Activated naive CD8-positive, alpha-beta T cell treated with anti-CD3 and anti-CD28 coated beads, Interleukin-2, amount 50 U/mL, for 24 hours (primary cell): ENCODE measurements around the gene CAMKK1.

Source experiments
- ATAC-seq: fragments of 150-1000 bp; cut with Tn5 transposase; one replicate; pipeline ENCODE4 v1.10.0; 2021
- DNase-seq: peaks from one replicate; pipeline ENCODE4 v3.0.0; 2021
- H3K27ac Mint-ChIP-seq: one replicate; pipeline ENCODE4 v1.8.0; 2021; ENCODE audit warnings: mild to moderate bottlenecking, mixed read lengths
- H3K27me3 Mint-ChIP-seq: one replicate; pipeline ENCODE4 v1.8.0; 2021; ENCODE audit warnings: mixed read lengths
- H3K36me3 Mint-ChIP-seq: one replicate; pipeline ENCODE4 v1.8.0; 2021; ENCODE audit warnings: low read depth, mixed read lengths
- H3K4me1 Mint-ChIP-seq: one replicate; pipeline ENCODE4 v1.8.0; 2021; ENCODE audit warnings: mixed read lengths
- H3K4me3 Mint-ChIP-seq: one replicate; pipeline ENCODE4 v1.8.0; 2021; ENCODE audit warnings: mild to moderate bottlenecking, moderate library complexity, mixed read lengths
- H3K9me3 Mint-ChIP-seq: one replicate; pipeline ENCODE4 v1.8.0; 2021; ENCODE audit warnings: mixed read lengths

The CAMKK1 gene

DNA sequence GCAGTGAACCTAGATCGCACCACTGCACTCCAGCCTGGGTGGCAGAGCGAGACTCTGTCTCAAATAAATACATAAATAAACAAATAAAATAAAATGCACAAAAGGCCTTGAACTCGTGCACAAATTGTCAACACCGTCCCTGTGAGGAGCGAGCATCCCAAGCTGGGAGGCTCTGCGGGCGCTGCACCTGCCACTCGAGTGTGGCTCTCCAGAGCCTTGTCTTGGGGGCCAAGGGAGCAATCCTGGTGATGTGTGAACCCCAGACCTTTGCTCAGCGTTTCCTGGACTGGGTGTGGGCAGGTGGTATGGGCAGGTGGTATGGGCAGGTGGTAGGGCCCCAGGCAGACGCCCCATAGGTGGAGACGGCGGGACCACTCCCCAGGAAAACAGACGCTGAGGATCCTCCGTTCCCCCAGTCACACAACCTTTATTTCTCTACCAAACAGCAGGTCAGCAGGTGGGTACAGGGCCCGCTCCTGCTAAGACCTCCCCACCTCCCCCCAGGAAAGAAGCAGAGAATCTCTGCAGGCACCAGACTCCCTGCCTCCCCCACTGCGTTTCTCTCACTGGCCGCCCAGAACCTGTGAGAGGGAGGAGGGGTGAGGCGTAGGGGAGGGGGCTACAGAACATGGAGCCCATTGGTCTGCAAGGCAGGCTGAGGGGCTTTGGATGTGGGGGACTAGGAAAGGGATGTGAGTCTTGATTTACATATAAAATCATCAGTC, 30.8 kb upstream of the CAMKK1 start:
- no peak for ATAC-seq
- Mint-ChIP-seq H3K9me3 (no peaks in the 10 kb centered on the region), H3K4me1 (no peaks in the 10 kb centered on the region), H3K36me3 (no peaks in the 10 kb centered on the region), H3K4me3 (no peak overlapping the region), H3K27ac (no peak overlapping the region), H3K27me3 (no peaks in the 10 kb centered on the region)
- DNase-seq = no peak

DNA sequence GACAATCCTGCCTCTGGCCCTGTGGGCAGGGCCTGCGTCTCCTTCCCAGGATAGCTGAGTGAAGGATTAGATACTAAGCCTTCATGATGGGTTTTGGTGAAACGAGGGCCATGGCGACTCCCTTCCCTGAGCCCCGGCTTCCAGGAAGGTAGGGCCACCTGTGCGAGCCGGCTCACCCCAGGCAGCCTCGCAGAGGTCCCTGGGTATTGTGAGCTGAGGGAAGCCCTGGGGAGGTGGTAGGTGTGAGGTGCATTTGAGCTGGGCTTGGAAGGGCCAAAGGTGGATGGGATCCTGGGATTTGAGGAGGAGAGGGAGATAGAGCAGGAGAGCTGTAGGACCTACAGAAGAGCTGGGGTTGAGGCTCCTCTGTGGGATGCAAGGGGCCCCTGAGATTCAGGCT, 29.9 kb upstream of the CAMKK1 start:
- DNase-seq = no peak
- Mint-ChIP-seq H3K27ac (no peak overlapping the region), H3K4me3 (no peak overlapping the region), H3K27me3 (no peaks in the 10 kb centered on the region), H3K4me1 (no peaks in the 10 kb centered on the region), H3K9me3 (no peaks in the 10 kb centered on the region), H3K36me3 (no peaks in the 10 kb centered on the region)
- ATAC-seq = no peak

DNA sequence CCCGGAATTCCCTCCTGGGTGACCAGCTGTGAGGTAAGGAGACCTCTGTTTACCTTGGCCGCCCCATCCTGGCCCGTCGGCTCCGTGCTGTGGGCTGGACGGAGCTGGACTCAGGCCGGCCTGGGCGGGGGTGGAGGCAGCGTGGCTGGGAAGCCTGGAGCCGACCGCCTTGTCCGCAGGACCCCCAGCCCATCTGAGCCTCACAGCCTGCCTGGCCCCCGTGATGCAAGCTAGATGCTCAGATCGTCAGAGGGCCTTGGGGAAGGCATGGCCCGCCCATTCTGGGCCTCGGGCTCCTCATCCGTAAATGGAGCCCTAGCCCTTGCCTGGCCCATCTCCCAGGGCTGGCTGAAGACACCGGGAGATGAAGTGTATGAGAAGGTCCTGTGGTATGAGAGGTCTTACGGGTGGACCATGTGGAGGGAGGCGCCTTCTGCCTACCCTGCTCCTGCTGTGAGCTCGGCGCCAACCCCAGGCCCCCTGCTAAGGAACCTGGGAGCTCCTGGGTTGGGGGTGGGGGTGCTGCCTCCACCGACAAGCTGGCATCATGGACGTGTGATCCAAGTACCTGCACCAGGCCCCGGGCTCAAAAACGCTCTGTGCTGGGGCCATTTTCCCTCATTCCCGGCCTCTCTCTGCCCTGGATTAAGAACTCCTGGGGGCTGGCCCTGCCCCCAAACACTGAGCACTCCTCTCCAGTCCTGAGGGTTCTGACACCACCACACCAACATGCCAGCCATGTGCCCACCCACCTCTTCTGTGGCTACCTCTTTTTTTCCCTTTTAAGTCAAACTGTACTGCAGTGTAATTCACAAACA, 28.9 kb upstream of the CAMKK1 start:
- Mint-ChIP-seq H3K4me3 (no peak overlapping the region), H3K4me1 (peaks cover 8% of the 10 kb centered on the region), H3K9me3 (no peaks in the 10 kb centered on the region), H3K27ac (no peak overlapping the region), H3K36me3 (no peaks in the 10 kb centered on the region), H3K27me3 (no peaks in the 10 kb centered on the region)
- no peak for DNase-seq
- ATAC-seq = no peak

DNA sequence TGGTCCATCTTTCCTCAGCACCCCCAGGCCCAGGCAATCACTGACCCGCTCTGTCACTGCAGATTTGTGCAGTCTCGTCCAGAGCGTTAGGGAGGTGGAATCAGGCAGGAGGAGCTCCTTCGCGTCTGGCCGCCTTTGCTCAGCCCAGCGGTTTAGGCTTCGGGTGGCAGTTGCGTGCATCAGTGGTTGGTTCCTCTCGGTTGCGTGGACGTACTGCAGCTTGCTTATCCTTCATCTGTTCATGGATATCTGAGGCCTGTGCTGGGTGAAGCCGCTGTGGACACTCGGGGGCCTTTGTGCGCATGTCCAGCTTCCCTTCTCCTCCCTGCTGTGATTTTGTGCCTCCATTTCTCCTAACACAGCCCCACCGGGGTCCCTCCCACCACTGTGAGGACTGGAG, 28.2 kb upstream of the CAMKK1 start:
- ATAC-seq = no peak
- no peaks in the 10 kb centered on the region for H3K9me3 Mint-ChIP-seq
- H3K27ac Mint-ChIP-seq = no peak overlapping the region
- peaks cover 15% of the 10 kb centered on the region for H3K4me1 Mint-ChIP-seq
- no peak overlapping the region for H3K4me3 Mint-ChIP-seq
- DNase-seq = no peak
- H3K27me3 Mint-ChIP-seq = no peaks in the 10 kb centered on the region
- H3K36me3 Mint-ChIP-seq = no peaks in the 10 kb centered on the region

DNA sequence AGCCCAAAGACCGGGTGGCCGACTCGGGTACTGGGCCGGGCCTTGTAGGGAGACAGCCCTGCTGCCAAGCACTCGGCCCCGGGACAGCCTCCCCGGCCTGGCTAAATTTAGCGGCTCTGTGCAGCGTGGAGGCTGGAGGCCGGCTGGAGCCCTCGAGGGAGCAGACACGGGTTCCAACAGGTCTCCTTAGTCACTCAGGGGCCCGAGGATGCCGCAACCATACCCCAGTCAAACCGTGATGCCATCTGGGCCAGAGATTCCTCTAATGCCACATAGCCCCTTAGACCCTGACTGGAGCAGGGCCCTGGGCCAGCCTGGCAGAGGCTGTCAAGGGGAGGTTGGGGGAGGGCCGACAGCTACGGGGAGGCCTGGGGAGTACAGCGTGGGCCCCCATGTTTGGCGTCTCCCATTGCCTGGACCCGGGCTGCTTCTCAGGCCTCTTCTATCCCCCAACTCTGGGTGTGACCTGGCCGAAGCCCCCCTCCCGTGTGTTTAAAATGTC, 26.3 kb upstream of the CAMKK1 start:
- DNase-seq (no peak), ATAC-seq (no peak)
- H3K9me3 Mint-ChIP-seq = no peaks in the 10 kb centered on the region
- no peaks in the 10 kb centered on the region for H3K27me3 Mint-ChIP-seq
- H3K27ac Mint-ChIP-seq = no peak overlapping the region
- H3K4me1 Mint-ChIP-seq = peaks cover 30% of the 10 kb centered on the region
- no peaks in the 10 kb centered on the region for H3K36me3 Mint-ChIP-seq
- no peak overlapping the region for H3K4me3 Mint-ChIP-seq

DNA sequence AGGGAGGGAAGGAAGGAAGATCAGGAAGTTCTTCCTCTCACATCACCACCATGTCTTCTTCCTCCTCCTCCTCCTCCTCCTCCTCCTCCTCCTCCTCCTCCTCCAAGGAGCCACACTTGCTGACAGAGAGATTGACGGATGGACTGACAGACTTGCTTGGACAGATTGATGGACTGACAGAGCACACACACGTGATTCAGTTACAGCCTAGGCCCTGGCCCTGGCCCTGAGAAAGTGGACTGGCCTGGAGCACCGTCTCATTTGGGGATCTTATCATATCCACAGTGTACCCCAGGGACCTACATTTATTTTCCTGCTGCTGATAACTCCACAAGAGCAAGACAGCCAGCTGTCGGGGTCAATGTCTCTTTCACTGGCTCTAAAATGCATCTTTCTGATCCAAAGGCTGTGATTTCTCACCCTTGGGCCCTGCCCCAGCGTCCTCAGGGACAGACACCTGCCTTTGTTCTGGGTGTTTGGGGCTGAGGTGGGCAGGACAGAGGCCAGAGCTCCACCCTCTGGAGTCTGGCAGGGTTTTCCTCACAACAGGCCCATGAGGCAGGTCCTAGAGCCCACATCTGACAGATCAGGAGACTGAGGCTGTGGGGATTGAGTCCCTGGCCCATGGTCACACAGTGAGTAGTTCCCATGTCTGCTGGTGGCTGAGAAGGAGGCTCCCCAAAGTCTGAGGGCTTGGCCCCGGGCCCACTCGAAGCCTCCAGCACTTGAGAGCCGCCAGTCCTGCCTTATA, 25.7 kb upstream of the CAMKK1 start:
- Mint-ChIP-seq H3K4me1 (peaks cover 36% of the 10 kb centered on the region), H3K4me3 (no peak overlapping the region), H3K27ac (no peak overlapping the region), H3K36me3 (no peaks in the 10 kb centered on the region), H3K27me3 (no peaks in the 10 kb centered on the region), H3K9me3 (no peaks in the 10 kb centered on the region)
- DNase-seq = no peak
- no peak for ATAC-seq

DNA sequence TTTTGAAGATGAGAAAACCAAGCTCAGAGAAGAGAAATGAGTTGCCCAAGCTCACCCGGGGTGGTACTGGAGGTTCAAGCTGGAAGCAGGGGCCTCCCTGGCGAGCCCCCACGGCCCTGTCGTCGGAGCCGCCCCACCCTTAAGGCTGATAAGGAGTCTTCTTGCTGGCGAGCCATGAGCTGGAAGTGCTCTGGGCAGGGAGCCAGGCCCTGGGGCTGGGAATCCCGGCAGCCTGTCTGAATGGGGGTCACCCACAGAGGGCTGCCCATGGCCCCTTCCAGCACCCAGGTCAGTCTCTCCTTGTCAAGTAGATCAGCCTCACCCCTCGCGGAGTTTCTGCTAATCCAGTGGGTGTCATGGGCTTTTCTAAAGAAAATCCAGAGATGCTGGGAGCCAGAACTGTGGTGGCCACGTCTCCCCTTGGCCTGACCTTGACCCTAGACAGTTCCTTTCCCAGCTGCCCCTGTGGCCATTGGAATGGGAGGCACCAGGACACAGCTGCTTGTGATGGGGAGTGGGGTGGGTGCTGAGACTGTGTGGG, 24.6 kb upstream of the CAMKK1 start:
- no peaks in the 10 kb centered on the region for H3K9me3 Mint-ChIP-seq
- ATAC-seq = no peak
- H3K4me1 Mint-ChIP-seq = peaks cover 42% of the 10 kb centered on the region
- no peak for DNase-seq
- peaks cover 2% of the 10 kb centered on the region for H3K27me3 Mint-ChIP-seq
- H3K36me3 Mint-ChIP-seq = no peaks in the 10 kb centered on the region
- no peak overlapping the region for H3K27ac Mint-ChIP-seq
- H3K4me3 Mint-ChIP-seq = no peak overlapping the region

DNA sequence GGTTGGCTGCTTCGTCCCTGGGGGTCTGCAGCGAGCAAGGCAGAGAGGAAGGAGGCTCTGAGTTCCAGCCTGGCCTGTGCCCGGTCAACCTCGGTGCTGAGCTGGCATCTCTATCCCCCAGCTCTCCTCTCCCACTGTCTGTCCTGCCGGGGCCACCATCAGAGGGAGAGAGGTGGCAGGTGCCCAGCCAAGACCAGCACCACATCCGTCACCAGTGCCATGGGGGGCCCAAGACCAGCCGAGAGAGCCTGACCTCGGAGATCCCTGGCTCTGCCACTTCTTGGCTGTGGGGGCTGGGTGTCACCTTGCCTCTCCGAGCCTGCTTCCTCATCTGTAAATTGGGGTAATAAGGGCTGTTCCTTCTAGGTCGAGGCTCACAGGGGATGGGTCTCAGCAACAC, 24.0 kb upstream of the CAMKK1 start:
- Mint-ChIP-seq H3K4me1 (peaks cover 46% of the 10 kb centered on the region), H3K9me3 (no peaks in the 10 kb centered on the region), H3K27ac (peak overlapping the region; percentile 56), H3K4me3 (peak overlapping the region; percentile 62), H3K36me3 (no peaks in the 10 kb centered on the region), H3K27me3 (peaks cover 2% of the 10 kb centered on the region)
- DNase-seq = no peak
- ATAC-seq = no peak

DNA sequence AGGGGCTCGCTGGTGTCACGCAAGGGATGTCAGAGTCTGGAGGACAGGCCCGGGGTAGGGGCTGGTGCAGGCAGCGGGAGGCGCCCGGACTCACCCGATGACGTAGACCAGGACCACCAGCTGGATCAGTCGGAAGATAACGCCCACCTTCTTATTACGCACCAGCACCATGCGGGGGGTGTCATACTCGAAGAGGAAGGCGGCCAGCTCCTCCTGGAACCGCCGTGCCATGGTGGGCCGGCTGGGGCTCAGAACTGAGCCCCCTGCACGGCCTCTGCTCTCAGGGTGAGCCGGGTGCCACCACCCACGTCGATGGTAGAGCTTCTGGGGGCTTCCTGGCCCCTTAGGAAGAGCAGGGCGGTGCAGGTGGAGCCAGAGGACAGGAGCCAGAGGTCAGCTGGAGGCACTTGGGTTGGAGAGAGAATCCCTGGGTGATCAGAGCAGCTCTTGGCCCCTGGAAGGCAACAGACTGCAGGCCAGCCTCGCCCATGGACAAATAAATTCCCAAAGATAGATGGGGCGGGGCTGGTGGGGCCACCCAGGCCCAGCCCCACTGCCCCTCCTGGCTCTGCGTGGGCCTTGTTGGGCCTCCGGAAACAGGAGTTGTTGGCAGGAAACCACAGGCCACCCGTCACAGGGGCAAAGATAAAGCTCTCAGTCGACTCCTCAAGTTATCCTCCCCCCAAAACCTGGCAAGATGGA, 23.3 kb upstream of the CAMKK1 start, which contains the start of gene P2RX1:
TSS of gene P2RX1 (minus strand) at position 471 of the 702 bp plus-strand sequence. CDS start at position 231, 240 bp downstream.
- H3K9me3 Mint-ChIP-seq = no peaks in the 10 kb centered on the region
- H3K27ac Mint-ChIP-seq = peak within 1 kb of the TSS; percentile 70
- DNase-seq (peak; percentile 65), ATAC-seq (peak; percentile 33)
- peaks cover 2% of the 10 kb centered on the region for H3K27me3 Mint-ChIP-seq
- H3K4me1 Mint-ChIP-seq = peaks cover 53% of the 10 kb centered on the region
- H3K4me3 Mint-ChIP-seq = peak within 1 kb of the TSS; percentile 62
- H3K36me3 Mint-ChIP-seq = no peaks in the 10 kb centered on the region

DNA sequence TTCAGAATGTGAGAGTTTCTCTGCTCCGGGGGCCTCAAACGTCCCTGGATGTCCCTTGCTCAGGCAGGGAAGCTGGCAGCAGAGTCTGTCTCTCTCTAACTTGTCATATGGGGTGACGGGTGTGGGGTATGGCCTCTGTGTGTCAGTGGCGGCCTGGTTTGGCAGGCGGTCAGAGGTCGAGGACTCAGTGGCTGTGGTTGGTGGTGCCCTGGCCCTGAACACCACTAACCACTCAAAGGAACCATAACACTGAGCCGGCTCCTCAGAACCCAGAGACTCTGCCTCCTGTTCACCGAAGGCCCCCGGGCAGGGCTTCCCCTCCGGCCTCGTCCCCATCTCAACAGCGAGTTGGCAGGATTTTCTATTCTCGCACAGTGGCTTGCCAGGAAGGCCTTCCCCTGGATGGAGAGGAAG, 22.7 kb upstream of the CAMKK1 start:
- Mint-ChIP-seq H3K4me3 (peak overlapping the region; percentile 62), H3K4me1 (peaks cover 59% of the 10 kb centered on the region), H3K27me3 (peaks cover 2% of the 10 kb centered on the region), H3K36me3 (no peaks in the 10 kb centered on the region), H3K27ac (peak overlapping the region; percentile 70), H3K9me3 (no peaks in the 10 kb centered on the region)
- peak; percentile 22 for DNase-seq
- no peak for ATAC-seq

DNA sequence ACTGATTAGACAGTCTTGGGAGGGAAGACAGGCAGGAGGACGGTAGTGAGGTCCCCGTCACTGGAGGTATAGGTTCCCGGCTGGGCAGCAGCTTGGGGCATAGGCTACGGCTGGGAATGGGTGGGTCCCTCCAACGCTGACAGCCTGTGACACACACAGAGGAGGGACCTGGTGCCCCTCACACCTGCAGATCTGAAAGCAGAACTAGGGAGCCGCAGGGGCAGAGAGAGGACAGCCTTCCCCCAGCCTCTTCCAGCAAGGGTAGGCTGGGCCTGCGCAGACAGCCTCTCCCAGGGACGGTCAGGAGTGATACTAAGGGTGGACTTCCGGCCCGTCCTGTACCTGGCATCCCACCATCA, 21.4 kb upstream of the CAMKK1 start:
- H3K4me3 Mint-ChIP-seq = peak overlapping the region; percentile 62
- ATAC-seq = peak; percentile 12
- peak overlapping the region; percentile 64 for H3K27ac Mint-ChIP-seq
- H3K27me3 Mint-ChIP-seq = peaks cover 2% of the 10 kb centered on the region
- H3K4me1 Mint-ChIP-seq = peaks cover 63% of the 10 kb centered on the region
- H3K9me3 Mint-ChIP-seq = no peaks in the 10 kb centered on the region
- DNase-seq = peak; percentile 26
- no peaks in the 10 kb centered on the region for H3K36me3 Mint-ChIP-seq

DNA sequence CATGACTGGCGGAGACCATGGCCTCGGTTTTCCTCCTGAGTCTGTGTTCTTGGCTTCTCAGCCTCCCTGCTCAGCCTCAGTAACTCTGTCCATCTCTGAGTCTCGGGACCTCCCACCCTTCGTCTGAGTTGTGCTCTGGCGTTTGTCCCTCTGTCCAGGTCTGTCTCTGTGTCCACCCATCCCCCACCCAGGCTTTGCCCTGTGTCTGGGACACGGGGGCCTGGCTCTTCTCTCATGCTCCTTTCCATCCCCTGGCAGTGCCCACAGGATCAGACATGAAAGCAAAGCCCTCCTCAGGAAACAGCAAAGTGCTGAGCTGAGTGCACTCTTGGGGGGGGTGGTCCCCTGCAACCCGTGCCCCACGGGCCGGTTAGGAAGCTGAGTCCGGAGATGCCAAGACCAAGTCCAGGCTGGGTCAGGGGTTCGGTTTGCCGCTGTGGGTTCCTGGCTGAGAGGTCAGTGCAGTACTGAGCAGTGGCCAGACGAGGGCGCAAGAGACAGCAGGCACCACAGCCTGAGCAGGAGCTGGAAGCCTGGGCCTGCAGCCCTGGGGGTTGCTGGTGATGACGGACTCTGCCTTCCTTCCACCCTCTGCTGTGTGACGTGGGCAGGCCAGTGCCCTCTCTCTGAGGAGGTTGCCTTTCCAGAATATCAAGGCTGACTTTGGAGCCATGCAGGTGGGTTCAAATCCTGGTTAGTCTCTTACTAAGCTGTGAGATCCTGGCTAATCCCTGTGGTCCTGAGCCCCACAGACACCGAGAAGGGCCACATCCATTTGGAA, 20.9 kb upstream of the CAMKK1 start:
- H3K4me1 Mint-ChIP-seq = peaks cover 63% of the 10 kb centered on the region
- peak; percentile 89 for DNase-seq
- H3K27ac Mint-ChIP-seq = peak overlapping the region; percentile 64

DNA sequence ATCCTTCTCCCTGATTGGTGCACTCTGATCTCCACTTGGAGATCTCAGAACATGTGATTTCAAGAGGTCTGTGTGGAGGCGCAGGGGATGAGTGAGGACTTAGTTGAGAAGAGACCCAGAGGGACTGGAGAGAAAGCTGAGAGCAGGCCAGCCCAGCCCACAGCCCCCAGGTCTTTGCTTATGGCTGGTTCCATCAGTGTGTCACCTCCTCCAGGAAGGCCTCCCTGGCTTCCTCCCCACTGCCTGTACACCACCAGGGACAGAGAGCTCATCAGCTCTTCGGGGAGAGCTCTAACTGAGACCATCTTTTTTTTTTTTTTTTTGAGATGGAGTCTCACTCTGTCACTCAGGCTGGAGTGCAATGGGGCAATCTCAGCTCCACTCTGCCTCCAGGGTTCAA, 20.0 kb upstream of the CAMKK1 start:
- H3K27ac Mint-ChIP-seq = no peak overlapping the region
- peaks cover 2% of the 10 kb centered on the region for H3K27me3 Mint-ChIP-seq
- peaks cover 63% of the 10 kb centered on the region for H3K4me1 Mint-ChIP-seq
- no peaks in the 10 kb centered on the region for H3K36me3 Mint-ChIP-seq
- no peak for ATAC-seq
- H3K4me3 Mint-ChIP-seq = no peak overlapping the region
- DNase-seq = no peak
- no peaks in the 10 kb centered on the region for H3K9me3 Mint-ChIP-seq

More for the DNA sequence above, 20.9 kb upstream of the CAMKK1 start:
- ATAC-seq = peak; percentile 61
- Mint-ChIP-seq H3K9me3 (no peaks in the 10 kb centered on the region), H3K4me3 (peak overlapping the region; percentile 62), H3K36me3 (no peaks in the 10 kb centered on the region), H3K27me3 (peaks cover 2% of the 10 kb centered on the region)
